Midbrain (tissue), 1 donor: ENCODE measurements around the gene GRID2.
"Not testable (repeated sequence)": the region's sequence is repeated elsewhere in the genome, so short reads cannot be mapped to it uniquely, and the experiment has no call there.

ENCODE experiments used
- DNase-seq: peaks from one replicate; lab custom pipeline; 2025; lab: John Stamatoyannopoulos, UW

GRID2 gene

GRCh38 chr4:92303621-92304027 lies at the start of gene GRID2:
TSS of gene GRID2 (plus strand) at chr4:92303966.
- peak; percentile 62 for DNase-seq

GRCh38 chr4:92253986-92254671 lies 49.6 kb upstream of the GRID2 start:
- DNase-seq = no peak

GRCh38 chr4:92254767-92255442 lies 48.9 kb upstream of the GRID2 start:
- no peak for DNase-seq

- DNase-seq = no peak
Observed at GRCh38 chr4:92255920-92256244, 47.9 kb upstream of the GRID2 start.

- DNase-seq = no peak
Observed at GRCh38 chr4:92257931-92258857, 45.6 kb upstream of the GRID2 start.

- no peak for DNase-seq
Observed at GRCh38 chr4:92261256-92261655, 42.5 kb upstream of the GRID2 start.

GRCh38 chr4:92262371-92262770 lies 41.4 kb upstream of the GRID2 start:
- DNase-seq = no peak

GRCh38 chr4:92263010-92263409 lies 40.8 kb upstream of the GRID2 start:
- DNase-seq = no peak

GRCh38 chr4:92263575-92263974 lies 40.2 kb upstream of the GRID2 start:
- DNase-seq = no peak

GRCh38 chr4:92264163-92264562 lies 39.6 kb upstream of the GRID2 start:
- DNase-seq = no peak

GRCh38 chr4:92265021-92265420 lies 38.7 kb upstream of the GRID2 start:
- DNase-seq = no peak

- no peak for DNase-seq
Observed at GRCh38 chr4:92265798-92266197, 38.0 kb upstream of the GRID2 start.

- no peak for DNase-seq
Observed at GRCh38 chr4:92266521-92266920, 37.2 kb upstream of the GRID2 start.

GRCh38 chr4:92268642-92269041 lies 35.1 kb upstream of the GRID2 start:
- no peak for DNase-seq

- DNase-seq = no peak
Observed at GRCh38 chr4:92270908-92271307, 32.9 kb upstream of the GRID2 start.

- DNase-seq = not testable (repeated sequence)
Observed at GRCh38 chr4:92271551-92271950, 32.2 kb upstream of the GRID2 start.

- DNase-seq = not testable (repeated sequence)
Observed at GRCh38 chr4:92277057-92277881, 26.5 kb upstream of the GRID2 start.

GRCh38 chr4:92279296-92279695 lies 24.5 kb upstream of the GRID2 start:
- DNase-seq = no peak

- no peak for DNase-seq
Observed at GRCh38 chr4:92299152-92299551, 4.6 kb upstream of the GRID2 start.

- DNase-seq = peak; percentile 43
Observed at GRCh38 chr4:92304121-92304520, 355 bp downstream of the GRID2 start.

- no peak for DNase-seq
Observed at GRCh38 chr4:92304606-92305005, 840 bp downstream of the GRID2 start.
